DOHH2 (cell line): ENCODE data around the gene CYSRT1.

ENCODE experiments used
- CTCF ChIP-seq: fragments of 200-600 bp; sonication (generic); IDR thresholded peaks from one replicate; pipeline ENCODE4 v1.5.1; 2014; ENCODE audit warnings: antibody characterized with exemption, mild to moderate bottlenecking, low read depth, low read length; ENCODE audit not compliant: poor library complexity, severe bottlenecking
- EZH2phosphoT487 ChIP-seq: fragments of 200-600 bp; sonication (generic); IDR thresholded peaks from 2 replicates; pipeline ENCODE4 v1.6.1; 2017; ENCODE audit warnings: borderline replicate concordance, mild to moderate bottlenecking, antibody characterized with exemption, low read length, moderate library complexity, mixed read lengths

GRCh38 chr9:137178201-137178938 is 46.6 kb upstream of the CYSRT1 start:
- no peak for TF ChIP-seq CTCF
- no peak for TF ChIP-seq EZH2phosphoT487
